Measurements from ENCODE around the gene NAB1.

DNA sequence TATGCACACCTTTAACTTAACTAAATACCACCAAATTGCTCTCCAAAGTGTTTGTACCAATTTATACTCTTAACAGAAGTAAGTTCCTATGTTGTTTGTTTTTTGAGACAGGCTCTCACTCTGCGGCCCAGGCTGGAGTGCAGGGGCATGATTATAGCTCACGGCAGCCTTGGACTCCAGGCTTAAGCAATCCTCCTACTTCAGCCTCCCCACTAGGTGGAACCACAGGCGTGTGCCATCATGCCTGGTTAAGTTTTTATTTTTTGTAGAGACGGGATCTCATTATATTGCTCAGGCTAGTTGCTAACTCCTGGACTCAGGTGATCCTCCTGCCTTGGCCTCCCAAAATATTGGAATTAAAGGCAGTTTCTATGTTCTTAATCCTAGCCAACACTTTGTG, 13.1 kb upstream of the NAB1 start:
- no peak for TF ChIP-seq RXRA (IDR thresholded peaks at IDR 0.05; ENCODE audit: borderline replicate concordance, low read depth)
- TF ChIP-seq POLR2AphosphoS5 (IDR thresholded peaks at IDR 0.05; ENCODE audit: low read depth, low read length) = no peak
- no peak for TF ChIP-seq SMC3 (IDR thresholded peaks at IDR 0.05; ENCODE audit: low read depth, low read length)
- TF ChIP-seq, protein P1, sequence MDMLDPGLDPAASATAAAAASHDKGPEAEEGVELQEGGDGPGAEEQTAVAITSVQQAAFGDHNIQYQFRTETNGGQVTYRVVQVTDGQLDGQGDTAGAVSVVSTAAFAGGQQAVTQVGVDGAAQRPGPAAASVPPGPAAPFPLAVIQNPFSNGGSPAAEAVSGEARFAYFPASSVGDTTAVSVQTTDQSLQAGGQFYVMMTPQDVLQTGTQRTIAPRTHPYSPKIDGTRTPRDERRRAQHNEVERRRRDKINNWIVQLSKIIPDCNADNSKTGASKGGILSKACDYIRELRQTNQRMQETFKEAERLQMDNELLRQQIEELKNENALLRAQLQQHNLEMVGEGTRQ (IDR thresholded peaks at IDR 0.05; ENCODE audit: borderline replicate concordance, low read depth, low read length) = no peak
- TF ChIP-seq TAF1 (IDR thresholded peaks at IDR 0.05; ENCODE audit: borderline replicate concordance, low read depth, low read length) = no peak

Data from SK-N-SH (cell line).